ENCODE data around the gene SH3BP5. TPM values are rescaled to one million over a fixed set of nuclear protein-coding genes. Genes with fewer than 3 reads are reported as not detected.
"Not testable (repeated sequence)": the region's sequence is repeated elsewhere in the genome, so short reads cannot be mapped to it uniquely, and the experiment has no call there.

SH3BP5 gene
- total RNA-seq, 2 donors from 2014 or later: 47.2 to 82.4 TPM

DNA sequence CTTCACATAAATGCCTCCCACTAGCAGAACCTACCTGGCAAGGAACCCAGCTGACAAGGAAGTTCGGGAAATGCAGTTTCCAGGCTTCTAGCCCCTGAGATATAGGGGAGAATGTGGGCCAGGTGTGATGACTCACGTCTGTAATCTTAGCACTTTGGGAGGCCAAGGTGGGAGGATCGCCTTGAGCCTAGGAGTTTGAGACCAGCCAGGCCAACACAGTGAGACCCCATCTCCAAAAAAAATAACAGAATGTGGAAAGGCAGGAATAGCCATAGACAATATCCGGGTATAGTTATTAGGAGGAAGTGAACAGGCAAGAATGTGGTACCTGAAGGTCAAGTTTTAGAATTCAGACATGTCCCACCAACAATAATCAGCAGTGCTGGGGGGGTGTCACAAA, 40.5 kb upstream of the SH3BP5 start:
- ATAC-seq (ENCODE audit: insufficient number of reproducible peaks, low FRiP score, low read depth): no peak
- Histone ChIP-seq H3K4me3 (no peak overlapping the region), H3K9me3 (no peaks in the 10 kb centered on the region), H3K36me3 (no peaks in the 10 kb centered on the region), H3K27ac (no peak overlapping the region), H3K27me3 (replicated peaks; ENCODE audit: insufficient read depth) (no peaks in the 10 kb centered on the region), H3K4me1 (ENCODE audit: control insufficient read depth in 1 of 2, low read depth in 2 of 2) (peaks cover 2 to 3% of the 10 kb centered on the region in 2 donors)
- DNase-seq (ENCODE audit: low spot score): no peak
- TF ChIP-seq, protein P1, sequence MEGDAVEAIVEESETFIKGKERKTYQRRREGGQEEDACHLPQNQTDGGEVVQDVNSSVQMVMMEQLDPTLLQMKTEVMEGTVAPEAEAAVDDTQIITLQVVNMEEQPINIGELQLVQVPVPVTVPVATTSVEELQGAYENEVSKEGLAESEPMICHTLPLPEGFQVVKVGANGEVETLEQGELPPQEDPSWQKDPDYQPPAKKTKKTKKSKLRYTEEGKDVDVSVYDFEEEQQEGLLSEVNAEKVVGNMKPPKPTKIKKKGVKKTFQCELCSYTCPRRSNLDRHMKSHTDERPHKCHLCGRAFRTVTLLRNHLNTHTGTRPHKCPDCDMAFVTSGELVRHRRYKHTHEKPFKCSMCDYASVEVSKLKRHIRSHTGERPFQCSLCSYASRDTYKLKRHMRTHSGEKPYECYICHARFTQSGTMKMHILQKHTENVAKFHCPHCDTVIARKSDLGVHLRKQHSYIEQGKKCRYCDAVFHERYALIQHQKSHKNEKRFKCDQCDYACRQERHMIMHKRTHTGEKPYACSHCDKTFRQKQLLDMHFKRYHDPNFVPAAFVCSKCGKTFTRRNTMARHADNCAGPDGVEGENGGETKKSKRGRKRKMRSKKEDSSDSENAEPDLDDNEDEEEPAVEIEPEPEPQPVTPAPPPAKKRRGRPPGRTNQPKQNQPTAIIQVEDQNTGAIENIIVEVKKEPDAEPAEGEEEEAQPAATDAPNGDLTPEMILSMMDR (IDR thresholded peaks at IDR 0.05): no peak

DNA sequence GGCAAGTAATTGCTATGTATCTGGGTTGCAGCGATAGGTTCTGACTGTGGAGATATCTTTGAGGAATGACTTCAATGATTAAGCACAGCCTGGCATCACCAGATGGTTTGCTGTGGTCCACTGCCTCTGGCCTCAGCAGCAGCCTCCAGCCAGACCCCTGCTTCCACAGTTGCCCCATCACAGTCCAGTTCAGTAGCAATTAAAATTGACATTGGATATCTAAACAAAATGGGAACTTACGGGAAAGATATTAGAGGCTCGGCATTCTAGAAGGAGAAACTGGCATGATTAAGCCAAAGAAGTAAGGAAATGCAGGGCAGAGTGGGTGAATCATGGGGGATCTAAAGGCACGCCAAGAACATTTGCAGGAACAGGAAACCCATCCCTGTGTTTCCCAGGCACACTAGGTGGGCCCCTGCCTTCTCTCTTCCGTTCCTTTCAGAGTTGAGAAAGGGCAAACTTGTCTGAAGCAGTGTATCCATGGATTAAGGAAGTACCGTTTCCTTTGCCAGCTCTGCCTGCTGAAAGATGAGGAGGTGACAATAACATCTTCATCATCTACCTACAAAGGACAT, 36.3 kb upstream of the SH3BP5 start:
- DNase-seq (ENCODE audit: low spot score): no peak
- H3K4me1 ChIP-seq (ENCODE audit: control insufficient read depth in 1 of 2, low read depth in 2 of 2): peaks cover 7 to 17% of the 10 kb centered on the region in 2 donors
- H3K27ac ChIP-seq: no peak overlapping the region
- no peaks in the 10 kb centered on the region for H3K27me3 ChIP-seq (replicated peaks; ENCODE audit: insufficient read depth)
- H3K9me3 ChIP-seq: no peaks in the 10 kb centered on the region
- no peaks in the 10 kb centered on the region for H3K36me3 ChIP-seq
- no peak for ATAC-seq (ENCODE audit: insufficient number of reproducible peaks, low FRiP score, low read depth)
- TF ChIP-seq, protein P1 (IDR thresholded peaks at IDR 0.05): no peak
- H3K4me3 ChIP-seq: no peak overlapping the region

DNA sequence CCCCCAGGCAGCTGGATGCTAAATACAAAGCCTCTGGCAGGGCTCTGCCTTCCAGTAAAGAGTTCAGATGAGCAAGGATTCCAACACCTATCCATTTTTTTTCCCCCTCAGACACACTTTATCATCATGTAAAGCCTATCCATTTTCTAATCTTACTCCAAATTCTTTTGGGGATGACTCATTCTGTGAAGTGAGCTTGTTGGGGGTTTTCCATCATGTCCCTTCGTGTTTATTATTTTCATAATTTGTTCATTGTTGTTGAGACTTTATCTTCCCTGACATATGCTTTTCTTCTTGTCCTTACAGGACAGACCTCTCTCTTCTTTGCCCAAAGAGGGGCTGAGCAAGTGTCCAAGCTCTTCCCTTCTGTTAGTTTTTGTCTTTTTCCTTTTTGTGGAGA, 34.7 kb upstream of the SH3BP5 start:
- no peak overlapping the region for H3K27ac ChIP-seq
- TF ChIP-seq, protein P1 (IDR thresholded peaks at IDR 0.05): no peak
- DNase-seq (ENCODE audit: low spot score) (no peak), ATAC-seq (ENCODE audit: insufficient number of reproducible peaks, low FRiP score, low read depth) (no peak)
- no peaks in the 10 kb centered on the region for H3K27me3 ChIP-seq (replicated peaks; ENCODE audit: insufficient read depth)
- H3K9me3 ChIP-seq: no peaks in the 10 kb centered on the region
- no peak overlapping the region for H3K4me3 ChIP-seq
- H3K36me3 ChIP-seq: no peaks in the 10 kb centered on the region
- H3K4me1 ChIP-seq (ENCODE audit: control insufficient read depth in 1 of 2, low read depth in 2 of 2): peaks cover 16 to 33% of the 10 kb centered on the region in 2 donors

DNA sequence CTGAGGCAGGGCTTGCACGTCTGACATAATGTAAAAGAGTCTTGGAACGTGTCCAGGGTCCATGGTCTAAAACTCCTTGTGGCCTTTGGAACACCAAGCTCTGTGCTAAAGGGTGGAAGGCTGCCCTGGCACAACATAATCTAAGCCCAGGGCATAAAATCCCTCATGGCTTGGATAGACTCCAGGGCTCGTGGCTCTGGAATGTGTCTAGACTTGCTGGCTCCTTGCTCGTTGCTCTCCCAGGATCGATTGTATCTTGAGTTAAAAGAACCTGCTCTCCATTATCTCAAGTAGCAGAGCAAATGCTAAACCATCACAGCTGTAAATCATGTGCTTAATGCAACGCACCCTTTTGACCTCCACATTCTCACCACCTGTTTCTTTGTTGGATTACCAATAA, 31.7 kb upstream of the SH3BP5 start:
- DNase-seq (ENCODE audit: low spot score); H3K27me3 ChIP-seq (replicated peaks; ENCODE audit: insufficient read depth); H3K27ac ChIP-seq; H3K9me3 ChIP-seq; ATAC-seq (ENCODE audit: insufficient number of reproducible peaks, low FRiP score, low read depth); H3K4me3 ChIP-seq; H3K36me3 ChIP-seq: not testable (repeated sequence)
- peaks cover 33 to 55% of the 10 kb centered on the region in 2 donors for H3K4me1 ChIP-seq (ENCODE audit: control insufficient read depth in 1 of 2, low read depth in 2 of 2)

DNA sequence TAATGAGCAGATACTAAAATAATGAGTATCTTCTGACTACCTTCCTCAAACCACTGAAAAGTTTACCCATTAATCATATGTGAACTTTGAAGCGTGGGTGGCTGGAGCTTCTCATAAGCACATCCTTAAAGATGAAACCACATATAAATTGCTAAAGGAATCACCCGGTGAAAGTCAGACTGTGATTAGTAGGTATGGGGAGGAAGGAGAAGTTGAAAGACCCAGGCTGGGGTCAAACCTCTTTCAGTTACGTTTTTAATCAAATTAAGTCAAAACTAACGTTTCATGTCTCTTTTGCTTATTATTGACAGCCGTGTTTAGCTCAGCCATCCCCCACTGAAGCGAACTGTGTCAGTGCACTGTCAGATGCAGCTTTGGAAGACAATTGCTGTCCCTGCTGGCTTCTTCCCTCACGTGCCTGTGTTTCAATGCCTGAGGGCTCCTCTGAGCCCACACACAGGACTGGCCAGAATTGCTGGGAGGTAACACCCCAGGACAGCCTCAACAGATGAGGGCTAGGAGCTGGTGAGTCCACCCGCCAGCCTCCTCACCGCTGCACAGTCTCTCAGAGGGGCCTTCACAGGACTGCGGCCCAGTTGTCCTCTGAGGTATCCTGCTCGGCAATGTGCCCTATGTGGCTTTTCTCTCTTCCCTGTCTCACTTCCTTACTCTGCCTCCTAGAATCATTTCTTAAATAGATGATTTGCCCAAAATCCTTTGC, 29.3 kb upstream of the SH3BP5 start:
- no peak for ATAC-seq (ENCODE audit: insufficient number of reproducible peaks, low FRiP score, low read depth)
- no peak overlapping the region for H3K4me3 ChIP-seq
- H3K9me3 ChIP-seq: no peaks in the 10 kb centered on the region
- DNase-seq (ENCODE audit: low spot score): no peak
- TF ChIP-seq, protein P1 (IDR thresholded peaks at IDR 0.05): no peak
- H3K27me3 ChIP-seq (replicated peaks; ENCODE audit: insufficient read depth): no peaks in the 10 kb centered on the region
- H3K4me1 ChIP-seq (ENCODE audit: control insufficient read depth in 1 of 2, low read depth in 2 of 2): peaks cover 31 to 51% of the 10 kb centered on the region in 2 donors
- peak overlapping the region; percentile 1 to 15 for H3K27ac ChIP-seq
- no peaks in the 10 kb centered on the region for H3K36me3 ChIP-seq
